Measurements from ENCODE around the gene GNAQ. TPM values are rescaled to one million over a fixed set of nuclear protein-coding genes. Genes with fewer than 3 reads are reported as not detected.
A peak's percentile ranks its signal among the peaks of the same experiment; 100 is the strongest.

Gene GNAQ
- total and polyA plus RNA-seq, 2 experiments from 2014 or later = 21.1 to 43.1 TPM

DNA sequence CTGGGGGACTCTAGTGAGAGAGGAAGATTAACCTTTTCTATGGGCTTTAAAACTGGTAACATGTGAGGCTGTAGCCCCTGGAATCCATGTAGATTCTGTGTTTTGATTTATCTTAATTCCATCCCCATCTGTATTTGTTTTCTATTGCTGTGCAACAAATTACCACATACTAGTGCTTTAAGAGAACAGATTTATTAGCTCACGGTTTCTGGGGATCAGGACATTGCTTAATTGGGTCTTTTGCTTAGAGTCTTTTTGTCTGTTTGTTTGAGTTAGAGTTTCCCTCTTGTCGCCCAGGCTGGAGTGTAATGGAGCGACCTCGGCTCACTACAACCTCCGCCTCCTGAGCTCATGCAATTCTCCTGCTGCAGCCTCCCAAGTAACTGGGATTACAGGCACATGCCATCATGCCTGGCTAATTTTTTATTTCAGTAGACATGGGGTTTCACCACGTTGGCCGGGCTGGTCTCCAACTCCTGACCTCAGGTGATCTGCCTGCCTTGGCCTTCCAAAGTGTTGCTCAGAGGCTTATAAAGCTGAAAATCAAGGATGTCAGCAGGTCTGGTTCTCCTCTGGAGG is 353.6 kb downstream of the GNAQ start:
- H3K36me3 ChIP-seq (ENCODE audit: insufficient read depth) = no peaks in the 10 kb centered on the region
- Mint-ChIP-seq H3K36me3 (ENCODE audit: low read depth) (peaks cover 3% of the 10 kb centered on the region; the same call in 2 of the 3 replicates), H3K27ac (no peak overlapping the region), H3K4me3 (no peak overlapping the region), H3K9me3 (peaks cover 3% of the 10 kb centered on the region; the same call in 2 of the 3 replicates), H3K4me1 (no peaks in the 10 kb centered on the region), H3K27me3 (ENCODE audit: insufficient read depth, low read depth, poor library complexity) (peaks cover 2% of the 10 kb centered on the region)
- ATAC-seq (no peak), DNase-seq (ENCODE audit: low spot score) (no peak)
- no peaks in the 10 kb centered on the region for H3K27me3 ChIP-seq (ENCODE audit: insufficient read depth)
- peaks cover 5% of the 10 kb centered on the region; the same call in 1 of the 2 replicates for H3K9me2 ChIP-seq (ENCODE audit: insufficient read depth)
- no peaks in the 10 kb centered on the region for H3K4me1 ChIP-seq (ENCODE audit: insufficient read depth)
- H3K27ac ChIP-seq (ENCODE audit: low read depth) = no peak overlapping the region
- H3K4me2 ChIP-seq = no peak overlapping the region
- no peaks in the 10 kb centered on the region for H3K79me2 ChIP-seq (replicated peaks; ENCODE audit: insufficient read depth)
- TF ChIP-seq, protein P1, sequence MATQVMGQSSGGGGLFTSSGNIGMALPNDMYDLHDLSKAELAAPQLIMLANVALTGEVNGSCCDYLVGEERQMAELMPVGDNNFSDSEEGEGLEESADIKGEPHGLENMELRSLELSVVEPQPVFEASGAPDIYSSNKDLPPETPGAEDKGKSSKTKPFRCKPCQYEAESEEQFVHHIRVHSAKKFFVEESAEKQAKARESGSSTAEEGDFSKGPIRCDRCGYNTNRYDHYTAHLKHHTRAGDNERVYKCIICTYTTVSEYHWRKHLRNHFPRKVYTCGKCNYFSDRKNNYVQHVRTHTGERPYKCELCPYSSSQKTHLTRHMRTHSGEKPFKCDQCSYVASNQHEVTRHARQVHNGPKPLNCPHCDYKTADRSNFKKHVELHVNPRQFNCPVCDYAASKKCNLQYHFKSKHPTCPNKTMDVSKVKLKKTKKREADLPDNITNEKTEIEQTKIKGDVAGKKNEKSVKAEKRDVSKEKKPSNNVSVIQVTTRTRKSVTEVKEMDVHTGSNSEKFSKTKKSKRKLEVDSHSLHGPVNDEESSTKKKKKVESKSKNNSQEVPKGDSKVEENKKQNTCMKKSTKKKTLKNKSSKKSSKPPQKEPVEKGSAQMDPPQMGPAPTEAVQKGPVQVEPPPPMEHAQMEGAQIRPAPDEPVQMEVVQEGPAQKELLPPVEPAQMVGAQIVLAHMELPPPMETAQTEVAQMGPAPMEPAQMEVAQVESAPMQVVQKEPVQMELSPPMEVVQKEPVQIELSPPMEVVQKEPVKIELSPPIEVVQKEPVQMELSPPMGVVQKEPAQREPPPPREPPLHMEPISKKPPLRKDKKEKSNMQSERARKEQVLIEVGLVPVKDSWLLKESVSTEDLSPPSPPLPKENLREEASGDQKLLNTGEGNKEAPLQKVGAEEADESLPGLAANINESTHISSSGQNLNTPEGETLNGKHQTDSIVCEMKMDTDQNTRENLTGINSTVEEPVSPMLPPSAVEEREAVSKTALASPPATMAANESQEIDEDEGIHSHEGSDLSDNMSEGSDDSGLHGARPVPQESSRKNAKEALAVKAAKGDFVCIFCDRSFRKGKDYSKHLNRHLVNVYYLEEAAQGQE (IDR thresholded peaks at IDR 0.05; ENCODE audit: unreplicated experiment) = no peak
- no peak for TF ChIP-seq CREB1 (CRISPR knock-in tag; IDR thresholded peaks at IDR 0.05; ENCODE audit: low read depth)
- TF ChIP-seq EZH2phosphoT487 (IDR thresholded peaks at IDR 0.05; ENCODE audit: unreplicated experiment) = no peak
- TF ChIP-seq EZH2 (IDR thresholded peaks at IDR 0.05; ENCODE audit: low read depth, unreplicated experiment) = no peak
- no peak for TF ChIP-seq ZNF331 (CRISPR knock-in tag; IDR thresholded peaks at IDR 0.05; ENCODE audit: low read depth)
- no peak for TF ChIP-seq ZNF114 (CRISPR knock-in tag; IDR thresholded peaks at IDR 0.05)
- no peak overlapping the region for H3K4me3 ChIP-seq
- H2AFZ ChIP-seq = peak overlapping the region; percentile 72; the same call in 1 of the 2 replicates
- no peaks in the 10 kb centered on the region for H4K20me1 ChIP-seq (replicated peaks; ENCODE audit: insufficient read depth)
- H3F3A ChIP-seq (replicated peaks; ENCODE audit: low read depth) = no peaks in the 10 kb centered on the region

DNA sequence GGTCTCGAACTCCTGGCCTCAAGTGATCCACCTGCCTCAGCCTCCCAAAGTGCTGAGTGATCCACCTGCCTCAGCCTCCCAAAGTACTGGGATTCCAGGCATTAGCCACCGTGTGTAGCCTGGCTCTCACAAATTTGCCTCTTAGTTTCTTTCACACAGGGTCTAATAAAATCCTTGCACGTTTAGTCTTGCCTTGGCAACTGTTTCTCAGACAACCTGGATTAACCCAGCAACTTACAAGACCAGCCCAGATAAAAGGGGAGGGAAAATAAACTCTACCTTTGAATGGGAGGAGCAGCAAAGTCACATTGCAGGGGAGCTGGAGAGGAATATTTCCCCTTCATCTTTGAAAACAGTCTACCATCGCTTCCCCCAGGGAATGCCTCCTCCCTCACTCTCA is 354.2 kb downstream of the GNAQ start:
- no peak overlapping the region for H3K4me2 ChIP-seq
- H3K27ac Mint-ChIP-seq = no peak overlapping the region
- no peaks in the 10 kb centered on the region for H3K27me3 ChIP-seq (ENCODE audit: insufficient read depth)
- H3K4me1 ChIP-seq (ENCODE audit: insufficient read depth) = no peaks in the 10 kb centered on the region
- ATAC-seq (no peak), DNase-seq (ENCODE audit: low spot score) (no peak)
- H4K20me1 ChIP-seq (replicated peaks; ENCODE audit: insufficient read depth) = no peaks in the 10 kb centered on the region
- H3K36me3 ChIP-seq (ENCODE audit: insufficient read depth) = no peaks in the 10 kb centered on the region
- H3K9me3 Mint-ChIP-seq = no peaks in the 10 kb centered on the region
- H3K4me3 Mint-ChIP-seq = no peak overlapping the region
- peaks cover 5% of the 10 kb centered on the region; the same call in 1 of the 2 replicates for H3K9me2 ChIP-seq (ENCODE audit: insufficient read depth)
- peak overlapping the region; percentile 72; the same call in 1 of the 2 replicates for H2AFZ ChIP-seq
- H3K27ac ChIP-seq (ENCODE audit: low read depth) = no peak overlapping the region
- H3K36me3 Mint-ChIP-seq (ENCODE audit: low read depth) = no peaks in the 10 kb centered on the region; the same call in 2 of the 3 replicates
- no peaks in the 10 kb centered on the region for H3K79me2 ChIP-seq (replicated peaks; ENCODE audit: insufficient read depth)
- H3K4me3 ChIP-seq = no peak overlapping the region
- no peaks in the 10 kb centered on the region for H3K4me1 Mint-ChIP-seq
- H3K27me3 Mint-ChIP-seq (ENCODE audit: insufficient read depth, low read depth, poor library complexity) = peaks cover 2% of the 10 kb centered on the region
- H3F3A ChIP-seq (replicated peaks; ENCODE audit: low read depth) = no peaks in the 10 kb centered on the region
- TF ChIP-seq, protein P2, sequence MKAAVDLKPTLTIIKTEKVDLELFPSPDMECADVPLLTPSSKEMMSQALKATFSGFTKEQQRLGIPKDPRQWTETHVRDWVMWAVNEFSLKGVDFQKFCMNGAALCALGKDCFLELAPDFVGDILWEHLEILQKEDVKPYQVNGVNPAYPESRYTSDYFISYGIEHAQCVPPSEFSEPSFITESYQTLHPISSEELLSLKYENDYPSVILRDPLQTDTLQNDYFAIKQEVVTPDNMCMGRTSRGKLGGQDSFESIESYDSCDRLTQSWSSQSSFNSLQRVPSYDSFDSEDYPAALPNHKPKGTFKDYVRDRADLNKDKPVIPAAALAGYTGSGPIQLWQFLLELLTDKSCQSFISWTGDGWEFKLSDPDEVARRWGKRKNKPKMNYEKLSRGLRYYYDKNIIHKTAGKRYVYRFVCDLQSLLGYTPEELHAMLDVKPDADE (IDR thresholded peaks at IDR 0.05) = no peak
- TF ChIP-seq JUNB (IDR thresholded peaks at IDR 0.05; ENCODE audit: unreplicated experiment) = no peak
- TF ChIP-seq ZNF114 (CRISPR knock-in tag; IDR thresholded peaks at IDR 0.05) = no peak
- TF ChIP-seq, protein P1 (IDR thresholded peaks at IDR 0.05; ENCODE audit: unreplicated experiment) = no peak
- no peak for TF ChIP-seq POLR2AphosphoS5 (IDR thresholded peaks at IDR 0.05; ENCODE audit: low read depth)
- no peak for TF ChIP-seq EZH2phosphoT487 (IDR thresholded peaks at IDR 0.05; ENCODE audit: unreplicated experiment)
- no peak for TF ChIP-seq CREB1 (CRISPR knock-in tag; IDR thresholded peaks at IDR 0.05; ENCODE audit: low read depth)
- no peak for TF ChIP-seq STAT1 (IDR thresholded peaks at IDR 0.05; ENCODE audit: unreplicated experiment)
- TF ChIP-seq NANOG (IDR thresholded peaks at IDR 0.05; ENCODE audit: borderline replicate concordance) = no peak
- TF ChIP-seq, protein P3, sequence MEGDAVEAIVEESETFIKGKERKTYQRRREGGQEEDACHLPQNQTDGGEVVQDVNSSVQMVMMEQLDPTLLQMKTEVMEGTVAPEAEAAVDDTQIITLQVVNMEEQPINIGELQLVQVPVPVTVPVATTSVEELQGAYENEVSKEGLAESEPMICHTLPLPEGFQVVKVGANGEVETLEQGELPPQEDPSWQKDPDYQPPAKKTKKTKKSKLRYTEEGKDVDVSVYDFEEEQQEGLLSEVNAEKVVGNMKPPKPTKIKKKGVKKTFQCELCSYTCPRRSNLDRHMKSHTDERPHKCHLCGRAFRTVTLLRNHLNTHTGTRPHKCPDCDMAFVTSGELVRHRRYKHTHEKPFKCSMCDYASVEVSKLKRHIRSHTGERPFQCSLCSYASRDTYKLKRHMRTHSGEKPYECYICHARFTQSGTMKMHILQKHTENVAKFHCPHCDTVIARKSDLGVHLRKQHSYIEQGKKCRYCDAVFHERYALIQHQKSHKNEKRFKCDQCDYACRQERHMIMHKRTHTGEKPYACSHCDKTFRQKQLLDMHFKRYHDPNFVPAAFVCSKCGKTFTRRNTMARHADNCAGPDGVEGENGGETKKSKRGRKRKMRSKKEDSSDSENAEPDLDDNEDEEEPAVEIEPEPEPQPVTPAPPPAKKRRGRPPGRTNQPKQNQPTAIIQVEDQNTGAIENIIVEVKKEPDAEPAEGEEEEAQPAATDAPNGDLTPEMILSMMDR (conservative IDR thresholded peaks at IDR 0.05; ENCODE audit: low read depth in 2 of 2) = no peak
